B cell (primary cell): ENCODE results near the gene LTA4H. TPM values are rescaled to one million over a fixed set of nuclear protein-coding genes. Genes with fewer than 3 reads are reported as not detected.

Source experiments
- ATAC-seq: fragments of 200-7000 bp; cut with Tn5 transposase; one replicate; pipeline ENCODE4 v1.10.0; 2021; ENCODE audit warnings: low read depth, mild to moderate bottlenecking, moderate number of reproducible peaks, moderate library complexity
- CTCF ChIA-PET: fragments of 350-600 bp; sonication (Branson Sonifier 250); formaldehyde crosslinking; loops from one replicate; lab custom pipeline; 2021; ENCODE audit warnings: antibody characterized with exemption, inconsistent platforms; lab: Charles Lee
- POLR2A ChIA-PET: fragments of 350-600 bp; sonication (Branson Sonifier 250); formaldehyde crosslinking; loops from one replicate; lab custom pipeline; 2021; ENCODE audit warnings: antibody characterized with exemption; lab: Charles Lee
- DNase-seq: peaks from one replicate; pipeline ENCODE4 v3.0.0; 2013
- H2AFZ ChIP-seq: 2 replicates; pipeline ENCODE4 v1.6.1; 2012; ENCODE audit warnings: mild to moderate bottlenecking, low read depth, low read length; ENCODE audit not compliant: insufficient read depth, poor library complexity, severe bottlenecking
- H3K27ac ChIP-seq, 2 donors: 1 replicate in 1 of 2; 2 replicates in 1 of 2; pipeline ENCODE4 v1.5.1; 2012 to 2013; ENCODE audit warnings: low read length in 2 of 2, mild to moderate bottlenecking in 2 of 2, moderate library complexity in 1 of 2
- H3K27me3 ChIP-seq, 4 experiments: fragments of 200-600 bp in 1 of 4; sonication (generic) in 1 of 4; replicated peaks in 1 of 4; 1 replicate in 2 of 4; 2 replicates in 2 of 4; pipeline versions ENCODE4 v1.6.1 to v1.7.0; 2013 to 2016; ENCODE audit warnings: low read length in 3 of 4, mild to moderate bottlenecking in 2 of 4, mixed read lengths in 1 of 4, moderate library complexity in 1 of 4; ENCODE audit not compliant: insufficient read depth in 4 of 4, control insufficient read depth in 3 of 4; ENCODE audit errors: control extremely low read depth in 1 of 4
- H3K36me3 ChIP-seq, 2 experiments: replicated peaks in 1 of 2; 1 replicate in 1 of 2; 2 replicates in 1 of 2; pipeline versions ENCODE4 v1.6.1 to v1.7.1; 2013; ENCODE audit warnings: low read length in 1 of 2; ENCODE audit not compliant: insufficient read depth in 2 of 2, control insufficient read depth in 1 of 2; ENCODE audit errors: control extremely low read depth in 1 of 2, extremely low read depth in 1 of 2
- H3K4me1 ChIP-seq, 2 donors: fragments of 200-600 bp in 1 of 2; sonication (generic) in 1 of 2; 1 replicate in 1 of 2; 2 replicates in 1 of 2; pipeline versions ENCODE4 v1.5.1 to v1.6.1; 2013 to 2017; ENCODE audit warnings: low read length in 2 of 2; ENCODE audit not compliant: control insufficient read depth in 2 of 2, insufficient read depth in 2 of 2
- H3K4me2 ChIP-seq: replicated peaks from 2 replicates; pipeline ENCODE3; 2012; ENCODE audit warnings: mild to moderate bottlenecking, low read depth, low read length; ENCODE audit not compliant: poor library complexity, severe bottlenecking
- H3K4me3 ChIP-seq, 5 experiments: fragments of 200-600 bp in 1 of 5; sonication (generic) in 1 of 5; 1 replicate in 3 of 5; 2 replicates in 2 of 5; pipeline versions ENCODE4 v1.5.1 to v1.7.0; 2011 to 2016; ENCODE audit warnings: low read length in 4 of 5, mild to moderate bottlenecking in 4 of 5, low read depth in 2 of 5, control low read depth in 1 of 5, moderate library complexity in 1 of 5; ENCODE audit not compliant: insufficient read depth in 1 of 5; ENCODE audit errors: control extremely low read depth in 1 of 5, extremely low read depth in 1 of 5
- H3K79me2 ChIP-seq: fragments of 200-600 bp; sonication (generic); one replicate; pipeline ENCODE4 v1.6.0; 2016; ENCODE audit warnings: low read length; ENCODE audit not compliant: control insufficient read depth, insufficient read depth
- H3K9ac ChIP-seq: fragments of 200-600 bp; sonication (generic); 2 replicates; pipeline ENCODE4 v1.6.1; 2017; ENCODE audit warnings: mild to moderate bottlenecking, low read length, moderate library complexity
- H3K9me3 ChIP-seq, 3 donors: one replicate each; pipeline versions ENCODE4 v1.6.1 to v1.7.1; 2013; ENCODE audit warnings: low read length in 2 of 3; ENCODE audit not compliant: control insufficient read depth in 2 of 3, insufficient read depth in 1 of 3; ENCODE audit errors: control extremely low read depth in 1 of 3
- H4K20me1 ChIP-seq: 2 replicates; pipeline ENCODE4 v1.6.0; 2012; ENCODE audit warnings: mild to moderate bottlenecking, low read length; ENCODE audit not compliant: insufficient read depth, control insufficient read depth, poor library complexity, severe bottlenecking
- H3K27ac Mint-ChIP-seq: one replicate; pipeline ENCODE4 v1.8.0; 2021; ENCODE audit warnings: mixed read lengths
- H3K27me3 Mint-ChIP-seq: one replicate; pipeline ENCODE4 v1.8.0; 2021; ENCODE audit warnings: mixed read lengths
- H3K4me1 Mint-ChIP-seq: one replicate; pipeline ENCODE4 v1.8.0; 2021; ENCODE audit warnings: mixed read lengths
- H3K4me3 Mint-ChIP-seq: one replicate; pipeline ENCODE4 v1.8.0; 2021; ENCODE audit warnings: mixed read lengths
- H3K9me3 Mint-ChIP-seq: one replicate; pipeline ENCODE4 v1.8.0; 2022; ENCODE audit warnings: mixed read lengths; ENCODE audit not compliant: insufficient read depth
- CTCF ChIP-seq: fragments of 200-600 bp; IDR thresholded peaks from one replicate; pipeline ENCODE4 v1.8.0; 2022; ENCODE audit warnings: antibody characterized with exemption, mild to moderate bottlenecking
- EZH2 ChIP-seq: IDR thresholded peaks from 2 replicates; pipeline ENCODE4 v1.6.1; 2012; ENCODE audit warnings: borderline replicate concordance, low read depth, mild to moderate bottlenecking, moderate library complexity, low read length; ENCODE audit not compliant: insufficient read depth, poor library complexity, severe bottlenecking
- WGBS: methylation state at CpG from one replicate; pipeline ENCODE4 v1.1.5; 2013; ENCODE audit warnings: missing lambda C conversion rate; ENCODE audit not compliant: insufficient coverage; 5-methylcytosine and 5-hydroxymethylcytosine counted together
- intact Hi-C: fragments of 100-400 bp; cut with micrococcal nuclease; formaldehyde crosslinking; loops from one replicate; pipeline ENCODE4 v1.10.0; 2022
- polyA plus RNA-seq: library from polyadenylated mRNA; depleted of rRNA; stranded (reverse); fragments of >200 nt; gene quantifications from 2 replicates; pipeline ENCODE4 v1.2.3, GENCODE V29; 2012
- total RNA-seq, 2 donors: library from RNA; stranded (reverse); fragments of 120-200 nt in 1 of 2; gene quantifications; 1 replicate in 1 of 2; 2 replicates in 1 of 2; pipeline versions ENCODE4 v1.2.3 to v1.2.4, GENCODE V29; 2013 to 2022

LTA4H gene
- total and polyA plus RNA-seq, 2 donors (not counting 1 experiment from before 2014, with no cell fraction given), result 153 to 167 TPM

- H3K4me3 ChIP-seq, result no peak overlapping the region
- H3K27me3 ChIP-seq, result no peaks in the 10 kb centered on the region
- Mint-ChIP-seq H3K9me3 (no peaks in the 10 kb centered on the region), H3K4me3 (no peak overlapping the region), H3K4me1 (no peaks in the 10 kb centered on the region), H3K27ac (no peak overlapping the region), H3K27me3 (no peaks in the 10 kb centered on the region)
- H3K36me3 ChIP-seq, result peaks cover 0 to 2% of the 10 kb centered on the region in 2 experiments
- TF ChIP-seq CTCF (no peak), EZH2 (no peak)
- H3K4me2 ChIP-seq, result no peak overlapping the region
- no peak for DNase-seq
- 100% methylated on average over 2 of the region's 3 CpGs for WGBS
- no peaks in the 10 kb centered on the region for H4K20me1 ChIP-seq
- H3K9ac ChIP-seq, result no peak overlapping the region
- H3K27ac ChIP-seq, result no peak overlapping the region
- intact Hi-C loops, result no loop called here
- ATAC-seq, result no peak
- no peaks in the 10 kb centered on the region for H3K79me2 ChIP-seq
- no peaks in the 10 kb centered on the region for H3K9me3 ChIP-seq
- no peak overlapping the region for H2AFZ ChIP-seq
- POLR2A ChIA-PET, result interaction anchor here (0.6 kb wide), 1 partner anchor 9 kb away, joined by 6 read pairs; no protein-coding TSS in a partner anchor
- H3K4me1 ChIP-seq, result no peaks in the 10 kb centered on the region
- CTCF ChIA-PET, result interaction anchor here (1.1 kb wide), 1 partner anchor 20 kb away, joined by 3 read pairs; no protein-coding TSS in a partner anchor
These were observed 56.6 kb downstream of the LTA4H start for GRCh38 chr12:95978774-95979173.

- H3K79me2 ChIP-seq, result no peaks in the 10 kb centered on the region
- H3K9me3 ChIP-seq, result no peaks in the 10 kb centered on the region
- intact Hi-C loops, result no loop called here
- Mint-ChIP-seq H3K4me3 (no peak overlapping the region), H3K4me1 (no peaks in the 10 kb centered on the region), H3K27ac (no peak overlapping the region), H3K27me3 (no peaks in the 10 kb centered on the region), H3K9me3 (no peaks in the 10 kb centered on the region)
- H4K20me1 ChIP-seq, result no peaks in the 10 kb centered on the region
- no peak overlapping the region for H3K9ac ChIP-seq
- TF ChIP-seq CTCF, result no peak
- TF ChIP-seq EZH2, result no peak
- no peak overlapping the region for H3K4me2 ChIP-seq
- ATAC-seq (no peak), DNase-seq (no peak)
- POLR2A ChIA-PET, result no interaction called here
- no peaks in the 10 kb centered on the region for H3K27me3 ChIP-seq
- CTCF ChIA-PET, result interaction anchor here (1.1 kb wide), 1 partner anchor 20 kb away, joined by 3 read pairs; no protein-coding TSS in a partner anchor
- no peak overlapping the region for H2AFZ ChIP-seq
- no peak overlapping the region for H3K4me3 ChIP-seq
- H3K27ac ChIP-seq, result no peak overlapping the region
- no peaks in the 10 kb centered on the region for H3K4me1 ChIP-seq
- H3K36me3 ChIP-seq, result peaks cover 0 to 2% of the 10 kb centered on the region in 2 experiments
- 100% methylated on average over 2 of the region's 5 CpGs for WGBS
These were observed 57.0 kb downstream of the LTA4H start for GRCh38 chr12:95978351-95978750.
